Neural progenitor cell (in vitro differentiated cells): ENCODE data around the gene SCP2D1. TPM values are rescaled to one million over a fixed set of nuclear protein-coding genes. Genes with fewer than 3 reads are reported as not detected.

ENCODE experiments used
- DNase-seq: peaks from one replicate; pipeline ENCODE4 v3.0.0-alpha.2; 2016; ENCODE audit warnings: low spot score
- H2AFZ ChIP-seq: fragments of 200-600 bp; sonication (generic); replicated peaks from 2 replicates; pipeline ENCODE4 v1.6.1; 2016; ENCODE audit warnings: antibody characterized with exemption
- H3F3A ChIP-seq: fragments of 200-600 bp; sonication (generic); 2 replicates; pipeline ENCODE4 v1.6.1; 2016; ENCODE audit warnings: antibody characterized with exemption, low read depth
- H3K27ac ChIP-seq: fragments of 200-600 bp; sonication (generic); 2 replicates; pipeline ENCODE4 v1.5.1; 2016; ENCODE audit warnings: mild to moderate bottlenecking
- H3K27me3 ChIP-seq: fragments of 200-600 bp; sonication (generic); 2 replicates; pipeline ENCODE4 v1.6.1; 2016; ENCODE audit warnings: mild to moderate bottlenecking, moderate library complexity
- H3K36me3 ChIP-seq: fragments of 200-600 bp; sonication (generic); 2 replicates; pipeline ENCODE4 v1.5.1; 2016
- H3K4me1 ChIP-seq: fragments of 200-600 bp; sonication (generic); 2 replicates; pipeline ENCODE4 v1.6.1; 2016; ENCODE audit warnings: mixed run types
- H3K4me2 ChIP-seq: fragments of 200-600 bp; sonication (generic); 2 replicates; pipeline ENCODE4 v1.6.1; 2016
- H3K4me3 ChIP-seq: fragments of 200-600 bp; sonication (generic); 2 replicates; pipeline ENCODE4 v1.5.1; 2016
- H3K79me2 ChIP-seq: fragments of 200-600 bp; sonication (generic); 2 replicates; pipeline ENCODE4 v1.6.1; 2016; ENCODE audit warnings: low read depth
- H3K9ac ChIP-seq: fragments of 200-600 bp; sonication (generic); 2 replicates; pipeline ENCODE4 v1.6.1; 2016
- H3K9me3 ChIP-seq: fragments of 200-600 bp; sonication (generic); 2 replicates; pipeline ENCODE4 v1.5.1; 2016; ENCODE audit warnings: low read depth
- H4K20me1 ChIP-seq: fragments of 200-600 bp; sonication (generic); 2 replicates; pipeline ENCODE4 v1.6.1; 2016; ENCODE audit warnings: low read depth
- H3K27ac Mint-ChIP-seq: 3 replicates; pipeline ENCODE4 v1.8.0; 2021; ENCODE audit warnings: mixed read lengths
- H3K27me3 Mint-ChIP-seq: 2 replicates; pipeline ENCODE4 v1.8.0; 2022; ENCODE audit warnings: low read depth, mild to moderate bottlenecking, inconsistent platforms, moderate library complexity, mixed read lengths; ENCODE audit not compliant: insufficient read depth
- H3K36me3 Mint-ChIP-seq: 3 replicates; pipeline ENCODE4 v1.8.0; 2021; ENCODE audit warnings: mixed read lengths
- H3K4me1 Mint-ChIP-seq: 3 replicates; pipeline ENCODE4 v1.8.0; 2021; ENCODE audit warnings: mixed read lengths
- H3K4me3 Mint-ChIP-seq: 3 replicates; pipeline ENCODE4 v1.8.0; 2021; ENCODE audit warnings: mild to moderate bottlenecking, moderate library complexity, mixed read lengths
- H3K9me3 Mint-ChIP-seq: 3 replicates; pipeline ENCODE4 v1.8.0; 2020; ENCODE audit warnings: mixed read lengths
- CTCF ChIP-seq: fragments of 200-600 bp; sonication (generic); IDR thresholded peaks from 2 replicates; pipeline ENCODE4 v1.5.1; 2017; ENCODE audit warnings: antibody characterized with exemption, mild to moderate bottlenecking
- EZH2 ChIP-seq: fragments of 200-600 bp; sonication (generic); IDR thresholded peaks from 2 replicates; pipeline ENCODE4 v1.6.1; 2017; ENCODE audit warnings: antibody characterized with exemption, mild to moderate bottlenecking, moderate library complexity
- EZH2phosphoT487 ChIP-seq: fragments of 200-600 bp; sonication (generic); IDR thresholded peaks from 2 replicates; pipeline ENCODE4 v1.6.1; 2017; ENCODE audit warnings: antibody characterized with exemption
- total RNA-seq: library from RNA; depleted of rRNA; stranded (reverse); fragments of >200 nt; gene quantifications from 2 replicates; pipeline ENCODE4 v1.2.3, GENCODE V29; 2015; ENCODE audit warnings: low replicate concordance

The SCP2D1 gene
- total RNA-seq, 1 donor from 2014 or later, result not detected

- Histone ChIP-seq H2AFZ (no peak overlapping the region), H3K9me3 (no peaks in the 10 kb centered on the region), H3K27ac (no peak overlapping the region), H3K9ac (no peak overlapping the region), H3K4me3 (no peak overlapping the region), H3K4me1 (no peaks in the 10 kb centered on the region), H3F3A (no peaks in the 10 kb centered on the region), H3K4me2 (no peak overlapping the region), H3K27me3 (peaks cover 29% of the 10 kb centered on the region), H3K36me3 (no peaks in the 10 kb centered on the region), H4K20me1 (no peaks in the 10 kb centered on the region), H3K79me2 (no peaks in the 10 kb centered on the region)
- no peak overlapping the region for H3K4me3 Mint-ChIP-seq
- no peaks in the 10 kb centered on the region for H3K36me3 Mint-ChIP-seq
- peaks cover 6% of the 10 kb centered on the region for H3K4me1 Mint-ChIP-seq
- H3K27me3 Mint-ChIP-seq, result peaks cover 2% of the 10 kb centered on the region
- DNase-seq, result no peak
- no peak overlapping the region for H3K27ac Mint-ChIP-seq
- no peak for TF ChIP-seq CTCF
- TF ChIP-seq EZH2phosphoT487, result no peak
- no peak for TF ChIP-seq EZH2
- H3K9me3 Mint-ChIP-seq, result no peaks in the 10 kb centered on the region
Measured at GRCh38 chr20:18802012-18802634, 11.5 kb upstream of the SCP2D1 start.

- H3K27me3 Mint-ChIP-seq, result no peaks in the 10 kb centered on the region
- H3F3A ChIP-seq, result no peaks in the 10 kb centered on the region
Measured at GRCh38 chr20:18805881-18806280, 7.7 kb upstream of the SCP2D1 start.

GRCh38 chr20:18808712-18809111 is 4.9 kb upstream of the SCP2D1 start:
- no peaks in the 10 kb centered on the region for H3K4me1 Mint-ChIP-seq
- Histone ChIP-seq H3K9me3 (no peaks in the 10 kb centered on the region), H3K9ac (no peak overlapping the region), H3K79me2 (no peaks in the 10 kb centered on the region), H4K20me1 (no peaks in the 10 kb centered on the region), H3K36me3 (no peaks in the 10 kb centered on the region), H3F3A (no peaks in the 10 kb centered on the region), H3K27me3 (no peaks in the 10 kb centered on the region), H3K4me3 (no peak overlapping the region), H3K4me1 (no peaks in the 10 kb centered on the region), H2AFZ (no peak overlapping the region), H3K4me2 (no peak overlapping the region), H3K27ac (no peak overlapping the region)
- H3K4me3 Mint-ChIP-seq, result no peak overlapping the region
- H3K27ac Mint-ChIP-seq, result no peak overlapping the region
- H3K27me3 Mint-ChIP-seq, result no peaks in the 10 kb centered on the region
- H3K36me3 Mint-ChIP-seq, result no peaks in the 10 kb centered on the region
- TF ChIP-seq EZH2phosphoT487, result no peak
- no peak for TF ChIP-seq CTCF
- TF ChIP-seq EZH2, result no peak
- no peak for DNase-seq
- no peaks in the 10 kb centered on the region for H3K9me3 Mint-ChIP-seq

More at GRCh38 chr20:18805881-18806280, 7.7 kb upstream of the SCP2D1 start:
- Mint-ChIP-seq H3K27ac (no peak overlapping the region), H3K9me3 (no peaks in the 10 kb centered on the region), H3K36me3 (no peaks in the 10 kb centered on the region), H3K4me3 (no peak overlapping the region), H3K4me1 (no peaks in the 10 kb centered on the region)
- H3K9me3 ChIP-seq, result no peaks in the 10 kb centered on the region
- H3K27ac ChIP-seq, result no peak overlapping the region
- no peak for TF ChIP-seq EZH2phosphoT487
- no peak for TF ChIP-seq EZH2
- TF ChIP-seq CTCF, result no peak
- H4K20me1 ChIP-seq, result no peaks in the 10 kb centered on the region
- no peaks in the 10 kb centered on the region for H3K4me1 ChIP-seq
- DNase-seq, result no peak
- H2AFZ ChIP-seq, result no peak overlapping the region
- H3K79me2 ChIP-seq, result no peaks in the 10 kb centered on the region
- H3K4me3 ChIP-seq, result no peak overlapping the region
- H3K36me3 ChIP-seq, result no peaks in the 10 kb centered on the region
- H3K9ac ChIP-seq, result no peak overlapping the region
- no peaks in the 10 kb centered on the region for H3K27me3 ChIP-seq
- no peak overlapping the region for H3K4me2 ChIP-seq
